ENCODE measurements around the gene POMT2.

The POMT2 gene

DNA sequence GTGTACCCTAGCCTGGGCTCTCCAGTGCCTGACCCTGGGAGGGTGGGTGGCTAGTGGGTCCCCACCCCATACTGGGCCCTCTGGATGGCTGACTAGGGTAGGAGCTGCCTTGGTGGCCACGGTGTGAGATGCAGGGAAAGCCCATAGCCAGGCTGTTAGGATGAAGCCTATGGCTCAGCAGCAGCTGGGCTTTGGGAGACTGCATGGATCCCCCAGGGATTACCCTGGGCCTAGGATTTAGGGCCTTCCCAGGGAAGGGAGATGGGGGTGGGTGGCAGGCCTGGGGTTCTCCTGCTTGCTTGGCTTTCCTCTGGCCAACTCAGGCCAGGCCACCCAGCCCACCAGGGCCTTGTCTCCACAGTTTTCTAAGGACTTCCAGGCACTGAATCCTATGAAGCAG is 6.4 kb upstream of the POMT2 start:
- DNase-seq (ENCODE audit: low read depth): no peak
- TF ChIP-seq, protein P1, sequence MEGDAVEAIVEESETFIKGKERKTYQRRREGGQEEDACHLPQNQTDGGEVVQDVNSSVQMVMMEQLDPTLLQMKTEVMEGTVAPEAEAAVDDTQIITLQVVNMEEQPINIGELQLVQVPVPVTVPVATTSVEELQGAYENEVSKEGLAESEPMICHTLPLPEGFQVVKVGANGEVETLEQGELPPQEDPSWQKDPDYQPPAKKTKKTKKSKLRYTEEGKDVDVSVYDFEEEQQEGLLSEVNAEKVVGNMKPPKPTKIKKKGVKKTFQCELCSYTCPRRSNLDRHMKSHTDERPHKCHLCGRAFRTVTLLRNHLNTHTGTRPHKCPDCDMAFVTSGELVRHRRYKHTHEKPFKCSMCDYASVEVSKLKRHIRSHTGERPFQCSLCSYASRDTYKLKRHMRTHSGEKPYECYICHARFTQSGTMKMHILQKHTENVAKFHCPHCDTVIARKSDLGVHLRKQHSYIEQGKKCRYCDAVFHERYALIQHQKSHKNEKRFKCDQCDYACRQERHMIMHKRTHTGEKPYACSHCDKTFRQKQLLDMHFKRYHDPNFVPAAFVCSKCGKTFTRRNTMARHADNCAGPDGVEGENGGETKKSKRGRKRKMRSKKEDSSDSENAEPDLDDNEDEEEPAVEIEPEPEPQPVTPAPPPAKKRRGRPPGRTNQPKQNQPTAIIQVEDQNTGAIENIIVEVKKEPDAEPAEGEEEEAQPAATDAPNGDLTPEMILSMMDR (IDR thresholded peaks at IDR 0.05; ENCODE audit: control insufficient read depth, extremely low read depth, insufficient read depth): no peak
- H3K4me3 ChIP-seq (ENCODE audit: low read depth, low read length): no peak overlapping the region

- no peak for DNase-seq (ENCODE audit: low read depth)
- H3K4me3 ChIP-seq (ENCODE audit: low read depth, low read length): no peak overlapping the region
- TF ChIP-seq, protein P1 (IDR thresholded peaks at IDR 0.05; ENCODE audit: control insufficient read depth, extremely low read depth, insufficient read depth): no peak
Observed at GRCh38 chr14:77325746-77326094, 5.0 kb upstream of the POMT2 start.

- no peak for DNase-seq (ENCODE audit: low read depth)
- no peak overlapping the region for H3K4me3 ChIP-seq (ENCODE audit: low read depth, low read length)
Observed at GRCh38 chr14:77324816-77325745, 4.4 kb upstream of the POMT2 start.

DNA sequence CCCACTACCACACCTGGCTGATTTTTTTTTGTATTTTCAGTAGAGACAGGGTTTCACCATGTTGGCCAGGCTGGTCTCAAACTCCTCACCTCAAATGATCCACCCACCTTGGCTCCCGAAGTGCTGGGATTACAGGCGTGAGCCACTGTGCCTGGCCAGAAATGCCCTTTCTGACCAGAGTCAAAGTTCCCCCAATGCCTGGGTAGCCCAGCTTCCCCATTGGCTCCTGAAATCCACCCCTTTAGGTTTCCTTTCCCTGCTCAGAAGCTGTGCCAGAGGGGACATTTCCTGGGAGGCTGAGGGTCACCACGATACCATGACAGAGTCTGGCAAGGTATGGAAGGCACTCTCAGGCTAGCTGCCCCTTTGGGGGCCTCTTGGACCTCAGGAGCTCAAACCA is 3.6 kb upstream of the POMT2 start:
- no peak for DNase-seq (ENCODE audit: low read depth)
- H3K4me3 ChIP-seq (ENCODE audit: low read depth, low read length): no peak overlapping the region
- TF ChIP-seq, protein P1 (IDR thresholded peaks at IDR 0.05; ENCODE audit: control insufficient read depth, extremely low read depth, insufficient read depth): no peak

More at GRCh38 chr14:77324816-77325745, 4.4 kb upstream of the POMT2 start:
- TF ChIP-seq, protein P1 (IDR thresholded peaks at IDR 0.05; ENCODE audit: control insufficient read depth, extremely low read depth, insufficient read depth): no peak

DNA sequence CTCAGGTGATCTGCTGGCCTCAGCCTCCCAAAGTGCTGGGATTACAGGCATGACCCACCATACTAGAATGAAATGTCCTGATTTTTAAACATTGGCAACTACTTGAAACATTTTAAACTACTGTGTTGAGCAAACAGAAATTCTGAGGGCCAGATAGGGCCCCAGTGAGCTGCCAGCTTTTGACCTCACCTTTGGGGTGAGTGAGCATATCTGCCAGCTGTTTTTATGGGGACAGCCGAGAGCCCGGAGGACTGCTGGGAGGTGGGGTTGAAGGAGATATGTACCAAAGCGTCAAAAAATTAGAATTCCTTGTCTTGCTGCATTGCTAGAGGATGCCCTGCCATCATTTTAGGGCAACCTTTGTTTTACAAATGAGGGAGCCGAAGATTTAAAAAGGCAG is 2.9 kb upstream of the POMT2 start:
- TF ChIP-seq, protein P1 (IDR thresholded peaks at IDR 0.05; ENCODE audit: control insufficient read depth, extremely low read depth, insufficient read depth): no peak
- no peak for DNase-seq (ENCODE audit: low read depth)
- no peak overlapping the region for H3K4me3 ChIP-seq (ENCODE audit: low read depth, low read length)

GRCh38 chr14:77322951-77323350 is 2.3 kb upstream of the POMT2 start:
- no peak for DNase-seq (ENCODE audit: low read depth)
- H3K4me3 ChIP-seq (ENCODE audit: low read depth, low read length): no peak overlapping the region
- TF ChIP-seq, protein P1 (IDR thresholded peaks at IDR 0.05; ENCODE audit: control insufficient read depth, extremely low read depth, insufficient read depth): no peak

Data from LNCaP clone FGC (cell line).